Measurements from ENCODE around the gene NLGN1. TPM values are rescaled to one million over a fixed set of nuclear protein-coding genes. Genes with fewer than 3 reads are reported as not detected.

Gene NLGN1
- polyA plus RNA-seq, 4 donors: 0.92 to 1.8 TPM; not detected in 2

DNA sequence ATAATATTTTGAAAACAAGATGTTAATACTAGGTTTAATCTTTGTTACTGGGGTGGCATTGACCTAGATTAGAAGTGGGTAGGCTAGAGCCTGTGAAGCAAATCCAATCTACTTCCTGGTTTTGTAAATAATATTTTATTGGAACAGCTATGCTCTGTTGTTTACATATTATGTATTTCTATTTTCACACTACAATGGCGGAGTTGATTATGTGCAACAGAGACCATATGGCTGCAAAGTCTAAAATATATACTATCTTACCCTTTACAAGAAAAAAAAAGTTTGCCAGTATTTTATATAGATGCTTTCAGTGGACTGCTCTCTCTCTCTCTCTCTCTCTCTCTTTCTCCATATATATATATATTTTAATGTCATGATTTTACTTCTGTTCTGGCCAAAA, 244.2 kb downstream of the NLGN1 start:
- Histone ChIP-seq H3K4me3 (ENCODE audit: low read depth in 1 of 3, low read length in 3 of 3) (no peak overlapping the region), H3K36me3 (ENCODE audit: control insufficient read depth in 3 of 3, insufficient read depth in 2 of 3, low read depth in 1 of 3, low read length in 3 of 3) (no peaks in the 10 kb centered on the region), H3K27ac (ENCODE audit: low read depth in 1 of 3, low read length in 2 of 3) (no peak overlapping the region), H3K9me3 (ENCODE audit: control insufficient read depth in 2 of 2, insufficient read depth in 1 of 2, low read depth in 1 of 2, low read length in 1 of 2) (no peaks in the 10 kb centered on the region), H3K27me3 (ENCODE audit: control insufficient read depth in 3 of 3, insufficient read depth in 3 of 3, low read length in 3 of 3) (no peaks in the 10 kb centered on the region), H3K4me1 (ENCODE audit: control insufficient read depth in 3 of 3, insufficient read depth in 2 of 3, low read depth in 1 of 3, low read length in 2 of 3) (no peaks in the 10 kb centered on the region)
- no peak for FAIRE-seq
- DNase-seq: no peak
- WGBS, 3 donors: 91 to 100% (median 91%) methylated on average over 1 of the region's 1 CpG

DNA sequence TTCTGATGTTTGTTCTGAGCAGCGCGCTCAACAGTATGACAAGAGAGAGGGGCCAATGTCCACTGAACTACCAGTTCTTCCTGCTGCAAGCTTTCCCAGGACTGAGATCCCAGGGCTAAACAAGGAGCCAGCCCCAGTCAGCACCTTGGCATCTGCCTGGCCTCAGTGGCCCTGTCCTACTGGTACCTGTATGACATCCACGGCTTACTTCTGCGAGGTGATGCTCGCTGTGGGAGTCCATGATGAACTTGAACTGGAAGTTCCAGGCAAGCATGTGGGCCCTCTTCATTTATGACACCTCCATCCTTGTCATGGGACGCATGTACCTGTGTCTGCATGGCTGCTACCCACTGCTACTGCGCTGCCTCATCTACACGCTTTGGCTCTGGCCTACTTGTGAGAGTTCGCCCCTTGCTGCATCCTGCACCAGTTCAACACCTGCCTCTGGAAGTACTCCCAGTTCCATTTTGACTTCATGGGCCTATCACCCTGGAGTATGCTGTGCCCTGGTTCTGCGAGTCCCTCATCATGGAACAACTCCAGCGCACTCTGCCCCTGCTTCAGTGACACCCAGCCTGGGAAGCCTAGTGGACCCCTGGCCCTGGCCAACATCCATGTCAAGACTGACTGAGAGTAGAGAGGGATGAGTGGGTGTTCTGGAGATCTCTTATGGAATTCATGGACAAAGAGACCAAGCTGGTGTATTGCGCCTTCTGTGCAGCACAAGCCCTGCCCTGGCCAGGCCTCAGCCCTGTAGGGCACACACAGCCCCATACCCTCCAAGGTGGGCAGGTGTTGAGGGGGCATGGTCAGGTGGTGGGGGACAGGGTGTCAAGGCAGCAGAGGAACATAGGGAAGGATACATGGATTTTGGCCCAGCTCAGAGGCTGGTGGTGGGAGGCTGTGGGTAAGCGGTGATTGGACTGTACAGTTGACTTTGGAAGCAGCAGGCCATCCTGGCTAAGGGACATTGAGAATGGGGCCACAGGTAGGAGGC, 246.8 kb downstream of the NLGN1 start:
- H3K4me1 ChIP-seq (ENCODE audit: control insufficient read depth in 3 of 3, insufficient read depth in 2 of 3, low read depth in 1 of 3, low read length in 2 of 3): no peaks in the 10 kb centered on the region
- H3K27ac ChIP-seq (ENCODE audit: low read depth in 1 of 3, low read length in 2 of 3): no peak overlapping the region
- DNase-seq (no peak), FAIRE-seq (no peak)
- H3K4me3 ChIP-seq (ENCODE audit: low read depth in 1 of 3, low read length in 3 of 3): no peak overlapping the region
- no peaks in the 10 kb centered on the region for H3K36me3 ChIP-seq (ENCODE audit: control insufficient read depth in 3 of 3, insufficient read depth in 2 of 3, low read depth in 1 of 3, low read length in 3 of 3)
- no peaks in the 10 kb centered on the region for H3K9me3 ChIP-seq (ENCODE audit: control insufficient read depth in 2 of 2, insufficient read depth in 1 of 2, low read depth in 1 of 2, low read length in 1 of 2)
- 94 to 97% (median 95%) methylated on average over 13 of the region's 13 CpGs for WGBS, 3 donors
- no peaks in the 10 kb centered on the region for H3K27me3 ChIP-seq (ENCODE audit: control insufficient read depth in 3 of 3, insufficient read depth in 3 of 3, low read length in 3 of 3)

DNA sequence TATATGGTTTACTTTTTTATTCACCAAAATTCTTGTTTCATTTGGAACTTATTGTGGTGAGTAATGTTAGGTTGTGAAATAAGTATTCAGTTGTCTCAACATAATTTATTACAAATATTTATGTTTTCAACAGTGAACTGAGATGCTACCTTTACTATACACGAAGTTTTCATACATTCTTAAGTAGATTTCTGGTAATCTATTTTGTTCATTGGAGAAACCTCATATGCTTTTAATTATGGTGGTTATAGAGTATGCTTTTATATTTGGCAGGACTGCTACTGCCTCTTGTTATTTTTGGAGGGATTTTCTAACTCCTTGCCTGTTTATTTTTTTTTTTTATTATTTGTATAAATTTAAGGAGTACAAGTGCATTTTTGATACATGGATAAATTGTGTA, 253.1 kb downstream of the NLGN1 start:
- DNase-seq: no peak
- Histone ChIP-seq H3K27ac (ENCODE audit: low read depth in 1 of 3, low read length in 2 of 3) (no peak overlapping the region), H3K9me3 (ENCODE audit: control insufficient read depth in 2 of 2, insufficient read depth in 1 of 2, low read depth in 1 of 2, low read length in 1 of 2) (no peaks in the 10 kb centered on the region), H3K4me3 (ENCODE audit: low read depth in 1 of 3, low read length in 3 of 3) (no peak overlapping the region), H3K27me3 (ENCODE audit: control insufficient read depth in 3 of 3, insufficient read depth in 3 of 3, low read length in 3 of 3) (no peaks in the 10 kb centered on the region), H3K36me3 (ENCODE audit: control insufficient read depth in 3 of 3, insufficient read depth in 2 of 3, low read depth in 1 of 3, low read length in 3 of 3) (no peaks in the 10 kb centered on the region), H3K4me1 (ENCODE audit: control insufficient read depth in 3 of 3, insufficient read depth in 2 of 3, low read depth in 1 of 3, low read length in 2 of 3) (no peaks in the 10 kb centered on the region)
- no peak for FAIRE-seq
- 20 to 50% (median 26%) methylated on average over 1 of the region's 1 CpG for WGBS, 3 donors

GRCh38 chr3:173652093-173652492, 254.5 kb downstream of the NLGN1 start:
- Histone ChIP-seq H3K4me3 (ENCODE audit: low read depth in 1 of 3, low read length in 3 of 3) (no peak overlapping the region), H3K36me3 (ENCODE audit: control insufficient read depth in 3 of 3, insufficient read depth in 2 of 3, low read depth in 1 of 3, low read length in 3 of 3) (no peaks in the 10 kb centered on the region), H3K27ac (ENCODE audit: low read depth in 1 of 3, low read length in 2 of 3) (no peak overlapping the region), H3K4me1 (ENCODE audit: control insufficient read depth in 3 of 3, insufficient read depth in 2 of 3, low read depth in 1 of 3, low read length in 2 of 3) (no peaks in the 10 kb centered on the region), H3K27me3 (ENCODE audit: control insufficient read depth in 3 of 3, insufficient read depth in 3 of 3, low read length in 3 of 3) (no peaks in the 10 kb centered on the region), H3K9me3 (ENCODE audit: control insufficient read depth in 2 of 2, insufficient read depth in 1 of 2, low read depth in 1 of 2, low read length in 1 of 2) (no peaks in the 10 kb centered on the region)
- FAIRE-seq (no peak), DNase-seq (no peak)
- 74 to 87% (median 84%) methylated on average over 2 of the region's 2 CpGs for WGBS, 3 donors

- H3K27ac ChIP-seq (ENCODE audit: low read depth in 1 of 3, low read length in 2 of 3): no peak overlapping the region
- 85 to 95% (median 90%) methylated on average over 1 of the region's 1 CpG for WGBS, 3 donors
- H3K4me3 ChIP-seq (ENCODE audit: low read depth in 1 of 3, low read length in 3 of 3): no peak overlapping the region
- H3K9me3 ChIP-seq (ENCODE audit: control insufficient read depth in 2 of 2, insufficient read depth in 1 of 2, low read depth in 1 of 2, low read length in 1 of 2): no peaks in the 10 kb centered on the region
- no peak for DNase-seq
- no peaks in the 10 kb centered on the region for H3K27me3 ChIP-seq (ENCODE audit: control insufficient read depth in 3 of 3, insufficient read depth in 3 of 3, low read length in 3 of 3)
- no peaks in the 10 kb centered on the region for H3K4me1 ChIP-seq (ENCODE audit: control insufficient read depth in 3 of 3, insufficient read depth in 2 of 3, low read depth in 1 of 3, low read length in 2 of 3)
- H3K36me3 ChIP-seq (ENCODE audit: control insufficient read depth in 3 of 3, insufficient read depth in 2 of 3, low read depth in 1 of 3, low read length in 3 of 3): no peaks in the 10 kb centered on the region
- no peak for FAIRE-seq
These were observed 256.2 kb downstream of the NLGN1 start for GRCh38 chr3:173653781-173654180.

DNA sequence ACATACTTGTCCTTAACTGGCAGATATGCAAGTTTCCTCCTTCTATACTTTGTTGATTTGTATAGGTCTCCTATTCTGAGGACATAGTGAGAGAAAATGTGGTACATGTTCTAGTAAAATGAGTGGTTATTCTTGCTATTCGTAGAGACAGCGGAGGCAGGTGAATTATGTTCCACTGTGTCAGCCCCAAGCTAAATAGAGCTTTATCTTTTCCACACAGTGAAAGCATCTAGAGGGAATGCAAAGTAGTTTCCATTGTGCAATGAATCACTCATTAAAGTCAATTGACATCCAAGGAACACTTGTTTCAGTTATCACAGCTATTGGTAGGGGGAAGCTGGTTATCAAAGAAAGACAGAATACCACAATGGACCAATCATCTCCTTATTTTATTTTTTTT, 262.4 kb downstream of the NLGN1 start:
- no peak overlapping the region for H3K4me3 ChIP-seq (ENCODE audit: low read depth in 1 of 3, low read length in 3 of 3)
- no peak for FAIRE-seq
- 44 to 57% (median 52%) methylated on average over 2 of the region's 2 CpGs for WGBS, 3 donors
- H3K9me3 ChIP-seq (ENCODE audit: control insufficient read depth in 2 of 2, insufficient read depth in 1 of 2, low read depth in 1 of 2, low read length in 1 of 2): no peaks in the 10 kb centered on the region
- H3K4me1 ChIP-seq (ENCODE audit: control insufficient read depth in 3 of 3, insufficient read depth in 2 of 3, low read depth in 1 of 3, low read length in 2 of 3): no peaks in the 10 kb centered on the region
- DNase-seq: no peak
- H3K27me3 ChIP-seq (ENCODE audit: control insufficient read depth in 3 of 3, insufficient read depth in 3 of 3, low read length in 3 of 3): no peaks in the 10 kb centered on the region
- no peak overlapping the region for H3K27ac ChIP-seq (ENCODE audit: low read depth in 1 of 3, low read length in 2 of 3)
- no peaks in the 10 kb centered on the region for H3K36me3 ChIP-seq (ENCODE audit: control insufficient read depth in 3 of 3, insufficient read depth in 2 of 3, low read depth in 1 of 3, low read length in 3 of 3)

DNA sequence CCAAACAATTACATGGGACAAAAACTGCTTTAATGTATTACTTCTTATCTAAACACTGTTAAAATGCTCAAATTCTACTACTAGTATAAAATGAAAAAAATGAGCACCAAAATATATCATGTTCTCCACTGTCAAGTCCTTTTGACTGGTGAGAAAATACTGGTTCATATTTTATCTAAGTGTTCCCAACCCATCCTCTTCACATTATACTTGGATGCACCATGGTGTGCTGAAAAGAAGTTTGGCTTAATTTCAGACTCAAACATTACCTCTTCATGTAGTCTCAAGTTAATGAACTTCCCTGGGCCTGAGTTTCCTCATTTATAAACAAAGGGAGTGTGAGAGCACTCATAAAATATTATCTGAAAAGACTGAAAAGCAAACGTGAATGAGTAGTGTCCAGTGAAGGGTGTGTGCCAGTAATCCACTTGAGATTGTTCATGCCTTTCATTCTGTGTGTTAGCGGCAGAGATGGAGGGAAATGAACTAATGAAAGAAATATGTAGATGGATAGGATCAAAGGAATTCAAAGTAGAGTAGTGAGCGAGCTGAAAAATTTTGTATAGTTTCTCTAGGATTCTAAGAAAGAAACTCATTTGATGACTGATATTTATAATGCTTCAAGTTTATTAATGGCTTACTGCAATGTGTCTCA, 263.2 kb downstream of the NLGN1 start:
- Histone ChIP-seq H3K9me3 (ENCODE audit: control insufficient read depth in 2 of 2, insufficient read depth in 1 of 2, low read depth in 1 of 2, low read length in 1 of 2) (no peaks in the 10 kb centered on the region), H3K27ac (ENCODE audit: low read depth in 1 of 3, low read length in 2 of 3) (no peak overlapping the region), H3K36me3 (ENCODE audit: control insufficient read depth in 3 of 3, insufficient read depth in 2 of 3, low read depth in 1 of 3, low read length in 3 of 3) (no peaks in the 10 kb centered on the region), H3K27me3 (ENCODE audit: control insufficient read depth in 3 of 3, insufficient read depth in 3 of 3, low read length in 3 of 3) (no peaks in the 10 kb centered on the region), H3K4me3 (ENCODE audit: low read depth in 1 of 3, low read length in 3 of 3) (no peak overlapping the region), H3K4me1 (ENCODE audit: control insufficient read depth in 3 of 3, insufficient read depth in 2 of 3, low read depth in 1 of 3, low read length in 2 of 3) (no peaks in the 10 kb centered on the region)
- DNase-seq (no peak), FAIRE-seq (no peak)
- 42 to 47% (median 46%) methylated on average over 3 of the region's 3 CpGs for WGBS, 3 donors

GRCh38 chr3:173663696-173664111, 266.2 kb downstream of the NLGN1 start:
- DNase-seq (no peak), FAIRE-seq (no peak)
- Histone ChIP-seq H3K4me1 (ENCODE audit: control insufficient read depth in 3 of 3, insufficient read depth in 2 of 3, low read depth in 1 of 3, low read length in 2 of 3) (no peaks in the 10 kb centered on the region), H3K27ac (ENCODE audit: low read depth in 1 of 3, low read length in 2 of 3) (no peak overlapping the region), H3K9me3 (ENCODE audit: control insufficient read depth in 2 of 2, insufficient read depth in 1 of 2, low read depth in 1 of 2, low read length in 1 of 2) (no peaks in the 10 kb centered on the region), H3K36me3 (ENCODE audit: control insufficient read depth in 3 of 3, insufficient read depth in 2 of 3, low read depth in 1 of 3, low read length in 3 of 3) (no peaks in the 10 kb centered on the region), H3K27me3 (ENCODE audit: control insufficient read depth in 3 of 3, insufficient read depth in 3 of 3, low read length in 3 of 3) (no peaks in the 10 kb centered on the region), H3K4me3 (ENCODE audit: low read depth in 1 of 3, low read length in 3 of 3) (no peak overlapping the region)
- WGBS, 3 donors: 42 to 79% (median 62%) methylated on average over 1 of the region's 1 CpG
